GM12878 (cell line): ENCODE data around the gene RFXANK. TPM values are rescaled to one million over a fixed set of nuclear protein-coding genes. Genes with fewer than 3 reads are reported as not detected.
A peak's percentile ranks its signal among the peaks of the same experiment; 100 is the strongest.

Experiments
- BHLHE40 ChIP-seq, 2 experiments: fragments of 450-650 bp in 1 of 2; IDR thresholded peaks; 2 replicates each; pipeline ENCODE4 v1.6.1; 2011 to 2017; ENCODE audit warnings: low read depth in 2 of 2, borderline replicate concordance in 1 of 2, improper control_type of control experiment in 1 of 2, low read length in 1 of 2, mild to moderate bottlenecking in 1 of 2
- HDAC6 ChIP-seq: fragments of 200-600 bp; sonication (generic); IDR thresholded peaks from one replicate; pipeline ENCODE4 v1.8.0; 2017; ENCODE audit warnings: antibody characterized with exemption; ENCODE audit not compliant: unreplicated experiment
- HDGF ChIP-seq: fragments of 450-650 bp; IDR thresholded peaks from 2 replicates; pipeline ENCODE4 v1.6.1; 2016; ENCODE audit warnings: antibody characterized with exemption
- JUNB ChIP-seq: IDR thresholded peaks from 2 replicates; pipeline ENCODE4 v1.6.1; 2016; ENCODE audit warnings: antibody characterized with exemption, mild to moderate bottlenecking
- MYC ChIP-seq: IDR thresholded peaks from 2 replicates; pipeline ENCODE4 v1.6.1; 2011; ENCODE audit warnings: mild to moderate bottlenecking, low read length, moderate library complexity, inconsistent platforms; ENCODE audit not compliant: insufficient read depth, insufficient replicate concordance, insufficient read length, severe bottlenecking
- NFIC ChIP-seq: IDR thresholded peaks from 2 replicates; pipeline ENCODE4 v1.6.1; 2012; ENCODE audit warnings: low read depth, mild to moderate bottlenecking, inconsistent platforms, low read length, moderate library complexity
- NFYA ChIP-seq: IDR thresholded peaks from 2 replicates; pipeline ENCODE4 v1.6.1; 2011; ENCODE audit warnings: low read depth, mild to moderate bottlenecking, low read length, improper control_type of control experiment, borderline replicate concordance
- NR2C1 ChIP-seq: fragments of 450-650 bp; IDR thresholded peaks from 2 replicates; pipeline ENCODE4 v1.6.1; 2017; ENCODE audit warnings: antibody characterized with exemption, mild to moderate bottlenecking, moderate library complexity
- NR2F1 ChIP-seq: fragments of 450-650 bp; conservative IDR thresholded peaks from 2 replicates; pipeline ENCODE4 v1.6.1; 2017; ENCODE audit warnings: mild to moderate bottlenecking
- NRF1 ChIP-seq: conservative IDR thresholded peaks from 2 replicates; pipeline ENCODE4 v1.6.1; 2011; ENCODE audit warnings: mild to moderate bottlenecking, low read depth, low read length, improper control_type of control experiment
- PAX8 ChIP-seq: fragments of 450-650 bp; IDR thresholded peaks from 2 replicates; pipeline ENCODE4 v1.6.1; 2017; ENCODE audit warnings: mild to moderate bottlenecking, moderate library complexity
- RAD21 ChIP-seq: IDR thresholded peaks from 2 replicates; pipeline ENCODE4 v1.6.1; 2011; ENCODE audit warnings: mild to moderate bottlenecking, low read depth, low read length, moderate library complexity; ENCODE audit not compliant: insufficient read depth
- RELA ChIP-seq: fragments of 450-650 bp; IDR thresholded peaks from 2 replicates; pipeline ENCODE4 v1.8.0; 2014; ENCODE audit warnings: borderline replicate concordance; ENCODE audit not compliant: partially characterized antibody
- RUNX3 ChIP-seq: IDR thresholded peaks from 2 replicates; pipeline ENCODE4 v1.6.1; 2012; ENCODE audit warnings: low read length, inconsistent platforms
- SREBF1 ChIP-seq: IDR thresholded peaks from 2 replicates; pipeline ENCODE4 v1.6.1; 2012; ENCODE audit warnings: mild to moderate bottlenecking, low read length
- SRF ChIP-seq, 2 experiments: IDR thresholded peaks; 2 replicates each; pipeline ENCODE4 v1.6.1; 2011; ENCODE audit warnings: low read depth in 2 of 2, low read length in 2 of 2, mild to moderate bottlenecking in 1 of 2, moderate library complexity in 1 of 2
- SUPT20H ChIP-seq: IDR thresholded peaks from 2 replicates; pipeline ENCODE4 v1.6.1; 2011; ENCODE audit warnings: low read depth, mild to moderate bottlenecking, low read length, moderate library complexity, borderline replicate concordance; ENCODE audit not compliant: control insufficient read depth
- YBX1 ChIP-seq: fragments of 450-650 bp; IDR thresholded peaks from 2 replicates; pipeline ENCODE4 v1.6.1; 2016; ENCODE audit warnings: antibody characterized with exemption
- YY1 ChIP-seq: IDR thresholded peaks from 2 replicates; pipeline ENCODE4 v1.6.1; 2011; ENCODE audit warnings: low read depth, mild to moderate bottlenecking, low read length
- polyA plus RNA-seq, 11 experiments: library from polyadenylated mRNA; depleted of rRNA in 4 of 11; unstranded in 6 of 11; stranded (reverse) in 5 of 11; fragments of >200 nt; fragmentation: Nextera tagmentation in 4 of 11; fragmentation: Illumina TruSeq in 1 of 11; extraction: Ambion mirVana in 4 of 11; extraction: Trizol in 1 of 11; gene quantifications; 1 replicate in 1 of 11; 2 replicates in 10 of 11; pipeline versions ENCODE4 v1.2.1 to v1.2.3, GENCODE V29; 2011 to 2016; ENCODE audit warnings: inconsistent platforms in 2 of 11, missing spikeins in 2 of 11, low read depth in 1 of 11
- total RNA-seq, 4 experiments: library from RNA; depleted of rRNA in 3 of 4; stranded (reverse); fragments of >200 nt in 3 of 4; fragmentation: Illumina TruSeq in 1 of 4; extraction: Trizol in 1 of 4; gene quantifications; 2 replicates each; pipeline versions ENCODE4 v1.2.1 to v1.2.3, GENCODE V29; 2013 to 2021
- TF ChIP-seq, protein P1 (sequence below): fragments of 450-650 bp; IDR thresholded peaks from 2 replicates; pipeline ENCODE4 v1.6.1; 2017; ENCODE audit warnings: mild to moderate bottlenecking, moderate library complexity
- TF ChIP-seq, protein P2 (sequence below): IDR thresholded peaks from 2 replicates; pipeline ENCODE4 v1.6.1; 2012; ENCODE audit warnings: low read depth, low read length, improper control_type of control experiment
- TF ChIP-seq, protein P3 (sequence below): fragments of 450-650 bp; IDR thresholded peaks from 2 replicates; pipeline ENCODE4 v1.6.1; 2014; ENCODE audit warnings: mild to moderate bottlenecking

Gene RFXANK
- total and polyA plus RNA-seq, 10 of the 15 experiments (the other 5 are each of a cell fraction or from before 2014, with no cell fraction given) = 70.8 to 125 (median 95.7) TPM

DNA sequence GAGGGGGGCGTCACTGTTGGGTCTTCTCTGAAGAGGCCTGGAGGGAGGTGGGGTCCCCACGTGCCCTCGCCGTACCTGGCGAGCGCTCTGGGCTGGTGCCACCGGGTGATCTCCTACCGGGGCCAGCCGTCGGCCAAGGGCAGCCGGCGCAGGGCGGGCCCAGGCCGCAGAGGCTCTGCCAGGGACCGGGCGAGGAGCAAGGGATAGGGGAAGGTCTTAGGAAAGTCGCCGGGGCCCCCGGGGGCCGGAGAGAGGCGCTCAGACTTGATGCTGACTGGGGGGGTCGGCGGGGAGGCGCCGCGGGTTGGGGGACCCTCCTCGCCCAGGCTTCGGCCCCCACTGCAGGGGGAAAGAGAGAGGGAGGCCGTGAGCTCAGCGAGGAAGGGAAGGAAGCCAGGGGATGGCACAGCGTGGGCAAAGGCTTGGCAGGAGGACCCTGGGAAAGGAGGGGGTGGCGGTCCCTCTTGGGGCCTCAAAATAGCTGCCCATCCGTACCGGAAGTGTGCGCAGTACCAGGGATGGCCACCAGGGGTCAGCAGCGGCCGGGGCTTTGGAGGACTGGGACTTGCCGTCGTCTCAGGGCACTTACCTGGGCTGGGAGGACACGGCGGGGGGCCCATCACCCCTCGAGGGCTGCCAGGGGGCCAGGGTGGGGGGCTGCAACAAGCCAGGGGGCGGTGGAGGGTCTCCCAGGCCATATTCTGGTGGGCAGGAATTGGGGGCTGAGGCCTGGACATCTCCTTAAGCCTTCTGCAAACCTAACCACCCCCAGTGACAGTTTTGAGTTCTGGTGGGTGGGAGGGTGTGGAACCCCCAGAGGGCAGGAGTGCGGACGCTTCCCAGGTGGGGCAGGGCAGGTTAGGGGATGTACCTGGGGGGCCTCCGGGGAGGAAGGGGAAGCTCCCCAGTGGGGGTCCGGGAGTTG lies 46.1 kb upstream of the RFXANK start (continued):
- TF ChIP-seq, protein P1, sequence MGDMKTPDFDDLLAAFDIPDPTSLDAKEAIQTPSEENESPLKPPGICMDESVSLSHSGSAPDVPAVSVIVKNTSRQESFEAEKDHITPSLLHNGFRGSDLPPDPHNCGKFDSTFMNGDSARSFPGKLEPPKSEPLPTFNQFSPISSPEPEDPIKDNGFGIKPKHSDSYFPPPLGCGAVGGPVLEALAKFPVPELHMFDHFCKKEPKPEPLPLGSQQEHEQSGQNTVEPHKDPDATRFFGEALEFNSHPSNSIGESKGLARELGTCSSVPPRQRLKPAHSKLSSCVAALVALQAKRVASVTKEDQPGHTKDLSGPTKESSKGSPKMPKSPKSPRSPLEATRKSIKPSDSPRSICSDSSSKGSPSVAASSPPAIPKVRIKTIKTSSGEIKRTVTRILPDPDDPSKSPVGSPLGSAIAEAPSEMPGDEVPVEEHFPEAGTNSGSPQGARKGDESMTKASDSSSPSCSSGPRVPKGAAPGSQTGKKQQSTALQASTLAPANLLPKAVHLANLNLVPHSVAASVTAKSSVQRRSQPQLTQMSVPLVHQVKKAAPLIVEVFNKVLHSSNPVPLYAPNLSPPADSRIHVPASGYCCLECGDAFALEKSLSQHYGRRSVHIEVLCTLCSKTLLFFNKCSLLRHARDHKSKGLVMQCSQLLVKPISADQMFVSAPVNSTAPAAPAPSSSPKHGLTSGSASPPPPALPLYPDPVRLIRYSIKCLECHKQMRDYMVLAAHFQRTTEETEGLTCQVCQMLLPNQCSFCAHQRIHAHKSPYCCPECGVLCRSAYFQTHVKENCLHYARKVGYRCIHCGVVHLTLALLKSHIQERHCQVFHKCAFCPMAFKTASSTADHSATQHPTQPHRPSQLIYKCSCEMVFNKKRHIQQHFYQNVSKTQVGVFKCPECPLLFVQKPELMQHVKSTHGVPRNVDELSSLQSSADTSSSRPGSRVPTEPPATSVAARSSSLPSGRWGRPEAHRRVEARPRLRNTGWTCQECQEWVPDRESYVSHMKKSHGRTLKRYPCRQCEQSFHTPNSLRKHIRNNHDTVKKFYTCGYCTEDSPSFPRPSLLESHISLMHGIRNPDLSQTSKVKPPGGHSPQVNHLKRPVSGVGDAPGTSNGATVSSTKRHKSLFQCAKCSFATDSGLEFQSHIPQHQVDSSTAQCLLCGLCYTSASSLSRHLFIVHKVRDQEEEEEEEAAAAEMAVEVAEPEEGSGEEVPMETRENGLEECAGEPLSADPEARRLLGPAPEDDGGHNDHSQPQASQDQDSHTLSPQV = no peak
- TF ChIP-seq YY1 = peak; percentile 78
- TF ChIP-seq NFYA = no peak
- no peak for TF ChIP-seq NR2F1
- no peak; the same call in 1 of the 2 replicates for TF ChIP-seq NRF1
- peak; percentile 9 for TF ChIP-seq RELA
- no peak for TF ChIP-seq JUNB
- TF ChIP-seq NFIC = no peak
- peak; percentile 90 for TF ChIP-seq HDGF
- TF ChIP-seq MYC = no peak
- peak; percentile 98 for TF ChIP-seq RAD21
- no peak for TF ChIP-seq SREBF1
- no peak for TF ChIP-seq PAX8
- TF ChIP-seq, protein P2, sequence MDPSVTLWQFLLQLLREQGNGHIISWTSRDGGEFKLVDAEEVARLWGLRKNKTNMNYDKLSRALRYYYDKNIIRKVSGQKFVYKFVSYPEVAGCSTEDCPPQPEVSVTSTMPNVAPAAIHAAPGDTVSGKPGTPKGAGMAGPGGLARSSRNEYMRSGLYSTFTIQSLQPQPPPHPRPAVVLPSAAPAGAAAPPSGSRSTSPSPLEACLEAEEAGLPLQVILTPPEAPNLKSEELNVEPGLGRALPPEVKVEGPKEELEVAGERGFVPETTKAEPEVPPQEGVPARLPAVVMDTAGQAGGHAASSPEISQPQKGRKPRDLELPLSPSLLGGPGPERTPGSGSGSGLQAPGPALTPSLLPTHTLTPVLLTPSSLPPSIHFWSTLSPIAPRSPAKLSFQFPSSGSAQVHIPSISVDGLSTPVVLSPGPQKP = peak; percentile 99
- TF ChIP-seq NR2C1 = no peak
- no peak for TF ChIP-seq YBX1
- TF ChIP-seq SRF (IDR thresholded peaks at IDR 0.05; ENCODE audit: low read depth in 2 of 2, low read length in 2 of 2) = no peak
- TF ChIP-seq RUNX3 = no peak
- TF ChIP-seq BHLHE40 (IDR thresholded peaks at IDR 0.05; ENCODE audit: borderline replicate concordance in 1 of 2, low read depth in 2 of 2, low read length in 1 of 2) = peak in 1 of 2 experiments; percentile 10; a peak in 1 of 4 replicates
- TF ChIP-seq SUPT20H = no peak
- TF ChIP-seq HDAC6 = no peak
- TF ChIP-seq, protein P3, sequence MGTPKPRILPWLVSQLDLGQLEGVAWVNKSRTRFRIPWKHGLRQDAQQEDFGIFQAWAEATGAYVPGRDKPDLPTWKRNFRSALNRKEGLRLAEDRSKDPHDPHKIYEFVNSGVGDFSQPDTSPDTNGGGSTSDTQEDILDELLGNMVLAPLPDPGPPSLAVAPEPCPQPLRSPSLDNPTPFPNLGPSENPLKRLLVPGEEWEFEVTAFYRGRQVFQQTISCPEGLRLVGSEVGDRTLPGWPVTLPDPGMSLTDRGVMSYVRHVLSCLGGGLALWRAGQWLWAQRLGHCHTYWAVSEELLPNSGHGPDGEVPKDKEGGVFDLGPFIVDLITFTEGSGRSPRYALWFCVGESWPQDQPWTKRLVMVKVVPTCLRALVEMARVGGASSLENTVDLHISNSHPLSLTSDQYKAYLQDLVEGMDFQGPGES = no peak
